GM15510 (cell line): ENCODE data around the gene TIA1.

ENCODE experiments used
- POLR2A ChIP-seq: IDR thresholded peaks from 3 replicates; pipeline ENCODE4 v1.6.1; 2011; ENCODE audit warnings: borderline replicate concordance; ENCODE audit not compliant: insufficient read length; ENCODE audit errors: extremely low read depth

Gene TIA1, protein sequence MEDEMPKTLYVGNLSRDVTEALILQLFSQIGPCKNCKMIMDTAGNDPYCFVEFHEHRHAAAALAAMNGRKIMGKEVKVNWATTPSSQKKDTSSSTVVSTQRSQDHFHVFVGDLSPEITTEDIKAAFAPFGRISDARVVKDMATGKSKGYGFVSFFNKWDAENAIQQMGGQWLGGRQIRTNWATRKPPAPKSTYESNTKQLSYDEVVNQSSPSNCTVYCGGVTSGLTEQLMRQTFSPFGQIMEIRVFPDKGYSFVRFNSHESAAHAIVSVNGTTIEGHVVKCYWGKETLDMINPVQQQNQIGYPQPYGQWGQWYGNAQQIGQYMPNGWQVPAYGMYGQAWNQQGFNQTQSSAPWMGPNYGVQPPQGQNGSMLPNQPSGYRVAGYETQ

DNA sequence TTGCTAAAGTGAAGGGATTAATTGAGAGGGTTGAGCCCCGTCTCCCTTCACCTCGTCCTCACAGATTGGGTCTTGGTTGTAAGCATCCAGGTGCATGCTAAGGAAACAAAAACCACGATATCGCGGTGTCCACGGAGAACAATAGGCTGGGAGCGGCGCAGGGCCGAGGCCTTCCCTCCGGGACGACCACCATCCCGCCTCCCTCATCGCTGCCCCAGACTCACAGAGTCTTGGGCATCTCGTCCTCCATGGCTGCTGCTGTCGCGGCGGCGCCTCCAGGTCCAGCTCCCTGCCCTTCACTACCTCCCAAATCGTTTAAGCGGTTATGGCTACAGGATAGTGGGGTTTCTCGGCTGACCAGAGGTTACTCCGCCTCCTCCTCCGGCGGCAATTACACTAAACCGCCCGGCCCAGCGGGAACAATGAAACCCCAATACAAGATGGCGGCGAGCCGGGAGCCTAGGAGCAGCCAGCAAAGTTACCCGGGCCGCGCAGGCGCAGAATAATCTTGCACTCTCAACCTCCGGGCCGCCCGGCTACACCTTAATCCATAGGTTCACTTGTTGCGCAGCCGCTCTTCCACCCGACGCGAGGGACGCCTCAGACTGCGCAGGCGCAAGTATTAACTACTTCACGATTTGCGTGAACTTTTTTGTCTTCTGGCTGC is at the start of gene TIA1:
TIA1 (minus strand) TSS at position 448 of the 667 bp plus-strand sequence; CDS start at position 250, 198 bp downstream.
- TF ChIP-seq POLR2A: peak; percentile 87

DNA sequence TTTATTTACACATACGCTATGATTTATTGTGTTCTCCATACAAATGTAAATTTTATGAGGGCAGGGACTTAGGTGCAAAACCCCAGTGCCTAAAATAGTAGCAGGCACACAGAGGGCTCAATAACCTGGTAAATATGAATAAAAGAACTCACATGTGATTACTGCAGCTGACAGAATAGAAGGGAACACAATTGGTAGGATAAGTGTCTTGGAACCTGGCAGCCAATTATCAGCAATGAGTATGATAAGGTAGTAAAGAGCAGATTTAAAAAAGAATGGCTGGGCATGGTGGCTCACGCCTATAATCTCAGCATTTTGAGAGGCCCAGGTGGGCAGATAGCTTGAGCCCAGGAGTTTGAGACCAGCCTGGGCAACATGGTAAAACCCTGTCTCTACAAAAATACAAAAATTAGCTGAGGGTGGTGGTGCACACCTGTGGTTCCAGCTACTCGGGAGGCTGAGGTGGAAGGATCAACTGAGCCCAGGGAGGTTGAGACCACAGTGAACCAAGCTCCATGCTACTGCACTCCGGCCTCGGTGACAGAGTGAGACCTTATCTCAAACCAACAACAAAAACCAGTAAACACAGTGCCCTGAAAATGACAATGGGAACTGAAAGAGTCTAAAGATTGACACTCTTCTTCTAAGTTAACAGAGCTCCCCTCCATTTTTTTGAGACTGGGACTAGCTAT is 35.2 kb upstream of the TIA1 start:
- no peak for TF ChIP-seq POLR2A

DNA sequence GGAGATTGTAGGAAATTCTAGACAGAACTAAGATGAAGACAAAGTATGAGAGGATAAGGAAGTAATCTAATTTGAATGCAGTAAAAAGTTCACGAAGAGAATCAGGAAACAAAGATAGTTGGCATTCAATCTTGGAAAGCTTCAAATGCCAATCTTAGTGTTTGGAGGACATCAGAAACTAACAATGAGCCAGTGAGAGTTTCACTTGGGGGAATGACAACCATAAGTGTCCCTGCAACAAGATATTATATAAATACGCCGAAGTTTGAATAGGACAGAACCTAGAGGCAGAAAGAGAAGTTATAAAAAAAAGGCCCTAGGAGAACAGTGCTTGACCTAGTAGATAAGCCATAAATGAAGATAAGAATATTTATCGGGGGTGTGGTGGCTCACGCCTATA is 34.0 kb upstream of the TIA1 start:
- no peak for TF ChIP-seq POLR2A

DNA sequence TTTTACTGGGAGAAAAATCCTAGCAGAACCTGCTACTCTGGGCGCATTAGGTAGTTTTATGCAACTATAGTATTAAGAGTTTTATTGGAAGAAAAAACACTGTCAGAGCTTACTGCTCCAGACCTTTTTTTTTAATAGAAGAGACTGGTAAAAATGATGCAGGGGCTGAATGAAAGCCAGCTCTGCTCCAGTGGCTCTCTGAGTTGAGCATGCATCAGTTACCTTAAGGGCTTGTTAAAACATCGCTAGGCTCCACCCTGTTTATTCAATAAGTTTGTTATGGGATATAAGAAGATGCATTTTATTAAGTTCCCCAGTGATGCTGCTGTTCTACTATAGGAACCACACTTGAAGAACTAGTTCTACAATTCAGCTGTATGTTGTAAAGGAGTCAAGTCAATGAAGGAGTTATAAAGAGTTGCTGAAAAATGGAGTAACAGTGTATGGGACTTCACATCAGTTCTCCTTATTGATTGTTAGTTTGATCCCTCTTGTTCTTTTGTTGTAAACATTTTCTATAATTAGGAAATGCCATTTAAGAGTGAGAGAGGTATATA is 31.9 kb upstream of the TIA1 start:
- TF ChIP-seq POLR2A: no peak

DNA sequence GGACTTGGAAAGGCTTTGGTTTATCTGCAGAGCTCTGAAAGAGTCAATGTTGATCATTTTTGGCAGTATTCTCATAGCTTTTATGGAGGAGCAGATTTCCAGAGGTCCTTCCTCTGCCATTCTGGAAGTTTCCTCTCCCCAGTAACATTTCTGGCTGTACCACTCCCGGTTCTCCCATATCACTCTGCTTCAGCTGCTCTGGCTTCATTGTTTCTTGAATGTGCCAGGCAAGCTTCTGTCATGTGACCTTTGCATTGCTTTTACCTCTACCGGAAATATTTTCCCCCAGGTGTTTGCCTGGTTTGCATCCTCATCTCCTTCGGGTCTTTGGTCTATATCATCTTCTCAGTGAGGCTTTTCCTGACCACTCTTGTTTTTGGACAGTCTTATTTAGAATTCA is 21.9 kb upstream of the TIA1 start:
- TF ChIP-seq POLR2A: no peak

DNA sequence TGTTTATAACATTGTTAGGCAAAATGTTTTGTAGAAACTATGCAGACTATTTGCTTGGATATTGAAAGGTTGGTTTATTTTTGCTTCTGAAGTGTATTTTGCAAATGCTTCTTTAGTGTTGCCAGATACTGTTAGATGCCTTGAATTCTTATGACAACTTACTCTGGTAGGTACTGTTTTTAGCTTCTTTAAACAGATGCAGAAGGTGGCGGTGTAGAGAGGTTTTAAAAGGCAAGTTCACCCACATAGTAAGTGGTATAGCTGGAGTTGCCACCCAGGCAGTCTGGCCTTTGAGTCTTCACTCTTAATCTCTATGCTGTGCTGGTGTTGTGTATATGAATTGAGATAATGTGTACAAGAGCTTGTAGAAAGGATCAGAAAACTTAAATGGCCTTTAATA is 13.1 kb upstream of the TIA1 start:
- no peak for TF ChIP-seq POLR2A

DNA sequence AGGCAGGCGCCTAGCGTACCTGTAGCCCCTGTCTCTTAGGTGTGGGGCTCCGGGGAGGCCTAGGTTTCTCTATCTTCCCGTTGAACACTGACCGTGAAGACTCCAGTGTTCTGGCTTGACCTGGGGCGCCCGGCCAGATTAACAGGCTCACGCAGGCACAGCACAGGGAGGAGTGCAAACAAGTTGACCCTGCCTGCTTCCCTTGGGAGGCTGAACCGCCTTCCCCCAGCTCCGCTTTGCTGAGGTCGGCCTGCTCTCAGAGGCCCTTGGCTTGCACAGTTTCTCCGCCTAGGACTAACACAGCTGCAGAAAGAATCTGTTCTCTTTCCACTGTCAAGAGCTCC is 10.1 kb upstream of the TIA1 start:
- TF ChIP-seq POLR2A: no peak

DNA sequence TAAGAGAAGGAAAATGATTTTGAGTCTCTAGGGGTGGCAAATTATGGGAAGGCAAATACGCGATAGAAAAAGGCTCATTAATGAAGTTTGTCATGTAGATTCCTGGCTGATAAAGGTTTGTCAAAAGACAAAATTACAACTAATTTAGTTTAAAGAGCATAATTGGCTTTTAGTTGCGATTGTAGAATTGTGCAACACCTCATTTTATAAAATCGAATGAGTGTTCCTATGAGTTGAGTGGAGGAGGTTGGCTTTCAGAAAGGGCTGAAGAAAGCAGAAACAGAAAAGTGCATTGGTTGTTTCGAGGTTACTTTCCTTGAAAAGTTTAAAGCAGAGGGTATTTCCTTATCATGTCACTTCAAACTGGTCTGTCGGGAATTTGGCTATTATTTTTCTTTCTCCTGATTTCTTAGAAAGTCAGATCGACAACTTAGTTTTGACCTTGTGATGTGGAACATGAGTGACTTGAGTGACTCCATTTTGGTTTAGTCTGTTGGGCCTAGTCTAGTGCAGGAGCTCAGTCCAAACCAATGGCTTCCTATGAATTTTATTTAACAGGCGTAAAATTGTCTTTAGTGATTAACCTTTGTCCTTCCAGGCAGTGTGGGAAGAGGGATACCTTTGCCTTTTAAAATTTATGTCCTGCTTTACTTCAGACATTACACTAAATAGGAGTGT is 7.3 kb upstream of the TIA1 start:
- no peak for TF ChIP-seq POLR2A

DNA sequence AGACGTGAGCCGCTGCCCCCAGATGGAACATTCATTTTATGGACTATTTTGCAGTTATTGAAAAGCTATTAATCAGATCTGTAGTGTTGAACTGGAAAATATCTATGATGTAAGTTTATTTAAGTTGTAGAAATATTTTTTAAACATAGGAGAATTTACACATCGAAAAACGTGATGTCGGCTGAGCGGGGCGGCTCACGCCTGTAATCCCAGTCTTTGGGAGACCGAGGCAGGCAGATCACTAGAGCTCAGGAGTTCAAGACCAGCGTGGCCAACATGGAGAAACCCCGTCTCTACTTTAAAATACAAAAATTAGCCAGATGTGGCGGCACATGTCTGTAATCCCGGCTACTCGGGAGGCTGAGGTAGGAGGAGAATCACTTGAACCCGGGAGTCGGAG is 2.0 kb upstream of the TIA1 start:
- TF ChIP-seq POLR2A: no peak

DNA sequence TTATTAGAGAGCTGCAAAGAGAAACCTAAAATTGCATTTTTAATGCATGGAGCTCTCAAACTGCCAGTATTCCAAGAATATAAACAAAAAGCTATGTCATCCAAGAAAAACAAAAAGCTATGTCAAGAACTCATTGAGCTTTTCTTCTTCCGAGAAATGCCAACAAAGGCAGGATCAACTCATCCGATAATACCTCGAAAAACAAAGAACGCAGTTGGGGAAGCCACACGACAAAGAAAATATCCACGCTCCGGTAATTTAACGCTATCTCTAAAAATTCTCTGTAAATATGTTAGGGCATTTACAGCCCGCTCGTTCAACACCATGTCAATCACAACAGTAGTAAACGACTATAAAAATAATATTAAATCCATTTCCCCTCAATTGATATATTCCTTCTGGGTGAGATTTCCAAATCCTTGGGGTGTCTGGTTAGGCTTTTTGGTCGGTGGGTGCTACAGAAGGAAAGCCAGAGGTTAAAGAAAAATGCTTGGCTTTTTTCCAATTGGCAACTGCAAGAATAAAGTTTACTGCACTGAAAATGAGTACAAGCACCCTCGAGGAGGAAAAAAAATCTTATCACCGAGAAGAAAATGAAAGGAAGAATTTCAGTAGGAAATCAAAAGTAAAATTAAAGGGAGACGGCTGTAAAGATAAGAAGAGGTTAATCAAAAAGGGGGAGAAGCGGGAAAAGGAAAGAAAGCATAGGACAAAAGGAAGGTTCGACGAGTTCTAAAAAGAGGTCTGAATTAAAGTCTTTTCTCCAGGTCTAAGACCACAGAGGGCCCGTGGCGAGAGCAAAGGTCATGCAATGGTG is 856 bp downstream of the TIA1 start:
- no peak for TF ChIP-seq POLR2A

DNA sequence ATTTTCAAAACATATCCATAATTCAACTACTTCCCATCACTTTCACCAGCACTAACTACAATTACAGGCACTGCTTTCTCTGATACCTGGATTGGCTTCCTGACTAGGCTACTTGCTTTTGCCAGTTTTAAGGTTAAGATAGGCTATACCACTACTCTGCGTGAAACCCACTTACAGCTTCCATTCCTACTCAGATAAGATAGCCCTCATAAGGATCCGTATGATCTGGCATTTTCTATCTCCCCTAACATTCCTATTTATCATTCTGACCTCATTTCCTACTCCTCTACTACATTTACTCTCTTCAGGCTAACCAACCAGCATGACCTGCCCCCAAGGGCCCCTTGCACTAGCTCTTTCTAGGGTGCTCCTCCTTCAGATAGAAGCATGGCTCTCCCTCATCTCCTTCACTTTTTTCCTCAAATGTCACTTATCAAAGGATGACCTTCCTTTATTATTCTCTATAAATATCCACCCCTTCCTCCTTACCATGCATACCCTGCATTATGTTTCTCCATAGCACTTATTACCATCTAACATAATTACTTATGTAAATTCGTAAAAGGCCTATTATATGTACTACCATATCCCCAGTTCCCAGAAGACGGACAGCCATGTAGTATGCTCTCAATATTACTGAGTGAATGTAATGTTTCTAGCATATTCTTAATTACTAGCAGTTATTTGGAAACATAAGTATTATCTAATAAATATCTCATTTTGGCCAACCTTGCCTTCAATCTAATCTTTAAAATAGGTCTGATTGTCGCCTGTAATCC is 4.4 kb downstream of the TIA1 start:
- no peak for TF ChIP-seq POLR2A

DNA sequence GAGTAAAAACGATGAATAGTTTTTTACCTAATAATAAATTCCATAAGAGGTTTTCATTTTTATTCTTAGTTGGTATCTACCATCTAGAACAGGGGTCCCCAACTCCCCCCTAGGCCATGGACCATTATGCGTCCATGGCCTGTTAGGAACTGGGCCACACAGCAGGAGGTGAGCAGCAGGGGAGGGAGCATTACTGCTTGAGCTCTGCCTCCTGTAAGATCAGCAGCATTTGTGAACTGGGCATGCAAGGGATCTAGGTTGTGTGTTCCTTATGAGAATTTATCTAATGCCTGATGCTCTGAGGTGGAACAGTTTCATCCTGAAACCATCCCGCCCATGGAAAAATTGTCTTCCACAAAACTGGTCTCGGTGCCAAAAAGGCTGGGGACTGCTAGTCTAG is 5.9 kb downstream of the TIA1 start:
- TF ChIP-seq POLR2A: no peak

DNA sequence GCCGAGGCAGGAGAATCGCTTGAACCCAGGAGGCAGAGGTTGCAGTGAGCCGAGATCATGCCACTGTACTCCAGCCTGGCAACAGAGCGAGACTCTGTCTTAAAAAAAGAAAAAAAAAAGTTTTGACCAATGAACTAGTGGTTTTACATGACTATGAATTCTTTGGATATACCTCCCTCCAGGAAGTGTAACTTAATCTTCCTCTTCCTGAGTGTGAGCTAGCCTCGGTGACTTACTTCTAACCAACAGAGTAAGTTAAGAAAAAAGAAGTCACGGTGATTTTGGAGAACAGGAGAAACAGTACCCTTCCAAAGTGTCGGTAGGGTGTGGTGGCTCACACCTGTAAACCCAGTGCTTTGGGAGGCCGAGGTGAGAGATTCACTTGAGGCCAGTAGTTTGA is 7.1 kb downstream of the TIA1 start:
- TF ChIP-seq POLR2A: no peak
